GM18909 (cell line): Measurements from ENCODE around the gene BEST1.

Experiments
- ATAC-seq: cut with Tn5 transposase; IDR thresholded peaks from one replicate; pipeline ENCODE4 v1.9.1; 2021; ENCODE audit warnings: mild to moderate bottlenecking; ENCODE audit not compliant: unreplicated experiment, poor library complexity

The BEST1 gene

DNA sequence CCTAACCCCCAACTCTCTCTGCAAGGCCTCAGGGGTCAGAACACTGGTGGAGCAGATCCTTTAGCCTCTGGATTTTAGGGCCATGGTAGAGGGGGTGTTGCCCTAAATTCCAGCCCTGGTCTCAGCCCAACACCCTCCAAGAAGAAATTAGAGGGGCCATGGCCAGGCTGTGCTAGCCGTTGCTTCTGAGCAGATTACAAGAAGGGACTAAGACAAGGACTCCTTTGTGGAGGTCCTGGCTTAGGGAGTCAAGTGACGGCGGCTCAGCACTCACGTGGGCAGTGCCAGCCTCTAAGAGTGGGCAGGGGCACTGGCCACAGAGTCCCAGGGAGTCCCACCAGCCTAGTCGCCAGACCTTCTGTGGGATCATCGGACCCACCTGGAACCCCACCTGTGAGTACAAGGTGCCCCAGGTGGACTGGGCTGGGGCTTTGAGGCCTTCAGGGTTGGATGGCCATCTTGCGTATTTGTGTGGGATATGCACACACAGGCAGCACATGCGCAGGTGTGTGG lies at the start of gene BEST1:
BEST1 (plus strand) TSS at position 317 of the 513 bp plus-strand sequence. CDS start 1,456 bp downstream, outside the sequence.
- ATAC-seq, result no peak

DNA sequence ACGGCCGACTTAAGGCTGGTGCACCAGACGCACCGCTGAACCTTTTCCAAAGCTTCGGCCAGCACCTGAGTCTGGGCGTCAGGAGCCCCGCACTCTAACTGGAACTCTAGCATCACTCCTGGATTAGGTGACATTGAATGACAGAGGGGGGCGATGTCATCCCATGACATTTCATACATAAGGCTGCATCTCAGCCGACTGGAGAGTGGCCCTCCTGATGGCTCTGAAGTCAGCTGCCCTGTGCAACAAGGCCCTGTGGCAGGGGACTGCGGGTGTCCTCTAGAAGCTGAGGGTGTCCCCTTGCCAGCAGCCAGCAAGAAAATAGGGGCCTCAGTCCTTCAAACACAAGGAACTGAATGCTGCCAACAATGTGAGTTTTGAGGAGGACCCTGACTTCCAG lies 48.8 kb upstream of the BEST1 start:
- ATAC-seq, result no peak

DNA sequence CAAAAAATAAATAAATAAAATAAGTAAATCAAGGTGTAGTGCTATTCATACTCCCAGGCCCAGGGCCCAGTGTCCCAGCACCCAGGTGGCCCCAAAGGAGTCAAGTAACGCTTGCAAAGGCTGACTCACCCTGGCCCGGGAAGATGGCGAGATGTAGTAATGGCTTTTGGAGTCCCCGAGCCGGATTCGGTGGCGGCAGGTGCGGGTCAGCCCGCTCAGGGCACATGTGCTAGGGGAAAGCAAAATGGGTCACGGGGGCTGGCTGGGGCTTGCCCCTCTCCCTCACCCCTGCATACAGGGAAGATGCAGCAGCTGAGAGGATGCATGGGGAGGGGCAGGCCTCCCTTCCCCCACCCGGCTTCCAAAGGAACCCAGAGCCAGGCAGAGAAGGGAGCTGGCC lies 47.8 kb upstream of the BEST1 start:
- no peak for ATAC-seq

DNA sequence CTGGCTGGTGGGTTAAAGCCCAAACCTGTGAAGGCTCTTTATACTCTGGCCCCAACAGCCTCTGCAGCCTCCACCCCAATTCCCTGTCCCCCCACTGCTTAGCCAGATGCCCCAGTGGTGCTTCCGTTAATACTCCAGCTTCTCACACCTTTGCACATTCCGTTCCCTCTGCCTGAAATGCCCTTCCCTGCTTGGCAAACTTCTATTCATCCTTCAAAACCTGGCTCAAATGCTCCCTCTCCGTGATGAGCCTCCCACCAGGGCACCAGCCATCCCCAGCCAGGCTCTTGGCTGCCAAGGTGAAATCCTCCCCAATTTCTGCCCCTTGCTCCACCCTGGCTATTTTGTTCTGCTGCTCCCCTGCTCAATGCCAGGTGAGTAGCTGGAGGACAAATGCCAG lies 46.3 kb upstream of the BEST1 start:
- ATAC-seq, result no peak

DNA sequence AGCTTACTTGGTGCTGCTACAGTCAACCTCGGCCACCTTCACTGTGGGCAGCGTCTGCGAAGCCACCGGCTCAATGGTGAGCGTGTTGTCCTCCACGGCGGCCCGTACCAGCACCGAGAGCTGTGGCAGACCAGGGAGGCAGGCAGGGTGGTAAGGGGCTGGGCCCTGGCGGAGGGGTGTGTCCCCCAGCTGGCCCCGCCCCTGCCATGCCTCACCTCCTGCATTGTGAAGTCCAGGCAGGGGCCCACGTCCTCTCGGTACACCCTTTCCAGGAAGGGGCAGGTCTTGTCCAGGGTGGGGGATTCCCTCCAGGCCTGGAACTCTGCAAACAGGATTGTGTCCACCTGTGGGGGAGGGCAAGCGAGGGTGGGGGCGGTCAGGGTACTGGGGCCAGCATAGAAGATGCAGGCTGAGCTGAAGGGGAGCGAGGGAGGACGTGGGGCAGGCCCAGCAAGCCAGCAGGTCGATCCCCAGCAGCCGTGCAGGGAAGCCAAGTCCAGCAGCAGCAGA lies 45.6 kb upstream of the BEST1 start:
- ATAC-seq, result no peak

DNA sequence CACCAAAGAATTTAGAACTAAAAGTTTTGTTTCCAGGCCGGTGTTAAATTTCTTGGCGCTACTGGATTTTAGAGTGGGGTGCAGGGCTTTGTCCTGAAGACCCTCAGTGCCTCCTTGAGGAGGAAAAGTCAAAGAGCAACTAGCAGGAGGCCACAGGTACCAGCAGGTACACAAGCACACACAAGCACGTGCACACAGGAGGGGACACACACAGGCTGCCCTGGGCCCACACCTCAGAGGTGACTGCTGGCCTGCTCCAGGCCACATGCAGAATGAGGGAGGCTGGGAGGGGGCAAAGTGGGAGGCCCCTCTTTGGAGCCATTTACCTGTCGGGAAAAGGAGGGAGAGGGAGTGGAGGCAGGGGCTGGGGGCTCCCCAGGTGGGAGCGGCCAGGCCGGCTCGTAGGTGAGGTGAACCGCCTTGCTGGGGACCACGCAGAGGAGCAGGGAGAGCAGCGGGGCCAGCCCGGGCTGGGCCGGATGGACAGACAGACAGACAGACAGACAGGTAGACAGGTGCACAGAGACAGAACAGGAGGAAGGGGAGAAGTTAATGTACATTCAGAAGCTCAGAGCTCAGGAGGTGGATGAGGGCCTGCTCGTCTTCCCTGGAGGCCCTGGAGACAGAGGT lies 45.0 kb upstream of the BEST1 start:
- ATAC-seq, result no peak

DNA sequence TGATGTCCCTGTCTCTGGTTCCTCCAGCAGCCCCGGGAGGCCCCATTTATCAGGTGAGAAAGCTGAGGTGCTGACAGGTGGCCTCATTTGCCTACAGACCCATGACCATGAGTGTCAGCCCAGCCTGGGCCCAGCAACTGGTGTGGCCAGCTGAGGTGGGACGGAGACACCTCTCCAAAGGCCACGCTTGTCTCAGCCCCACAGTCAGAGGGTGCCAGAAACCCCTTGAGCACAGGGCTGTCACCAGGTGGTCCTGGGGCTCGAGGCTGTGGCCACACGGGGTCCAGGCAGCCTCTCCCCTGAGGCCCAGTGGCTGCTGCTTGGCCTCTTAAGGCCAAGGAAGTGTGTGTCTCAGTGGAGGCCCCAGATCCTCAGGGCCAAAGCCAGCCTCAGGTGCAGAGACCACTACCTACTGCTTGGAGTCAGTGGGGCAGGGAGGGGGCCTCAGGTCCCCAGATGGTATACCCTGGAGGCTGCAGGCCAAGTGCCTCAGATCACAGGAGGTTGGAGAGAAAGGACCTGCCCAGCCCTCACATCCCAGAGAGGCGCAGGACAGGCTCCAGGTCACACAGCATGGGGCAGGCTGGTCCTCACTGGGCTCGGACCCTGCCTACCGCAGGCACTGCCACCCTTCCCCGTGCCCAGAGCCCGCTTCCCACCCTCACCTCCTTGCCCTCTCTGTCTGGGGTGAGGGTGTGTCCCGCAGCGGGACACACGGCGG lies 44.2 kb upstream of the BEST1 start:
- ATAC-seq, result no peak

DNA sequence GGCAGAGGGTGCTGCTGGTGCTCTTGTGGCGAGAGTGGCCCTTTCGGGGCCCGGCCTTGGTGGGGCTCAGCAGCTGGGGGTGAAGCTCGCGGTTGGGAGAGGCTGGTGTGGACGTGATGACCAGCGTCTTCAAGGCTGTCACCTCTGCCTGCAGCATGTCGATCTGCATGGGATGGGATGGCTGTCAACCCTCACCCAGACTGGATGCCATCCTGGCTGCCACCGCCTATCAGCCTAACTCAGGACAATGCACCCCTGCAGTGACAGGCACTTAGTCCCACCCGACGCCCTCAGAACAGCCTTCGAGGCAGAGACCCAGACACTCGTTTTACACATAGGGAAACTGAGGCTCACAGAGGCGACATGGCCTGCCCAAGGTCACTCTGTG lies 43.6 kb upstream of the BEST1 start:
- ATAC-seq, result no peak

DNA sequence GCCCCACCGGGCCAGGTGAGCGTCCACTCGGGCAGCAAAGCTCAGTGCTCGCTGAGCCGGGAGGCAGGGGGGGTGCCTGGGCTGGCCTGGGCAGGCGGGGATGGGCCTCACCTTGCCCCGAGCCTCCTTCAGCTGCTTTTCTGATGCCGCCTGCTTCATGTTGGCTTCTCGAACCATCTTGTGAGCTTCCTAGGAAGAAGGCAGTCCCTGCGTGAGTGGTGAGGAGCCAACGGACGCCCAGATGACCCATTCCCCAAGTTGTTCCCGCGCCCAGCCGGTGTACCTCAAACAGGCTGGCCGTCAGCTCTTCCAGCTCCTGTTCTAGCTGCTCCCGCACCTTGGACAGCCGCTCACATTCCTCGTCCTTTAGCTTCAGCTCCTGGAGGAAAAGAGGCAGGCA lies 42.9 kb upstream of the BEST1 start:
- no peak for ATAC-seq

DNA sequence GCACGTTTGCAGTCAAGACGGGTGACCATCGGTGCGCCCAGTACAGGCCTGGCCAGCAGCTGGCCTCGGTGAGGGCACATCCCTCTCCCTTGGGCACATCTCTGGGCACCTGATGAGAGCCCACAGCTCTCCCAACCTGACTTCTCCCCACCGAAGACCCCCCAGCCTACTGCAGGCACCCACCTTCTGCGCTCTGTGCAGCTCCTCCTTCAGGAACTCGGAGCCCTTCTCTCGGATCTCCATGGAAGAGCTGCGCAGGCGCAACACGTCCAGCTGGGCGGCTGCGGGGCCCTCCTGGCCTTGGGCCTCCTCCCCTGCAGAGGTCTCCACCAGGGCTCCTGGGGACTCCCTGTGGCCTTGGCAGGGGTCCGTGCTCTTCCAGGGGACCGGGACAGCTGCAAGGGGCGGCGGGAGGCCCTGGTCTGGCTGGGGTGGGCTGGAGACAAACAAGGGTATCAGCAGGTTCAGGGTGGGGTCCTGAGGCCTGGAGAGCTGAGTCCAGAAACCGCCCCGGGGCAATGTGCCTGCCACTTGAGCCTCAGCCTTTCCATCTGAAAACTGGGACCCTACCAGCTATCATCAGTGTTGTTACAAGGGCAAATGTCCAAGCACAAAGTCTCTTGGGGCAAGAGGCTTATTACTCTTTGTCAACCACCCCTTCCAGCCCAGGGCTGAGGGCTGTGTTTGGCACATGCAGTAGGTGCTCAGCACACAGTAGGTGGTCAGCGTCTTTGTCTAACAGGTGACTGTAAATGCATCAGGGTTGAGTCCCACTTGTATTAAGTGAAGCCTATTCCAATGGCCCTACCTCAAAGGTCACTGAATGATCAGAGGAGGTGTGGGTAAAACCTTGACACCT lies 42.1 kb upstream of the BEST1 start:
- ATAC-seq, result no peak

DNA sequence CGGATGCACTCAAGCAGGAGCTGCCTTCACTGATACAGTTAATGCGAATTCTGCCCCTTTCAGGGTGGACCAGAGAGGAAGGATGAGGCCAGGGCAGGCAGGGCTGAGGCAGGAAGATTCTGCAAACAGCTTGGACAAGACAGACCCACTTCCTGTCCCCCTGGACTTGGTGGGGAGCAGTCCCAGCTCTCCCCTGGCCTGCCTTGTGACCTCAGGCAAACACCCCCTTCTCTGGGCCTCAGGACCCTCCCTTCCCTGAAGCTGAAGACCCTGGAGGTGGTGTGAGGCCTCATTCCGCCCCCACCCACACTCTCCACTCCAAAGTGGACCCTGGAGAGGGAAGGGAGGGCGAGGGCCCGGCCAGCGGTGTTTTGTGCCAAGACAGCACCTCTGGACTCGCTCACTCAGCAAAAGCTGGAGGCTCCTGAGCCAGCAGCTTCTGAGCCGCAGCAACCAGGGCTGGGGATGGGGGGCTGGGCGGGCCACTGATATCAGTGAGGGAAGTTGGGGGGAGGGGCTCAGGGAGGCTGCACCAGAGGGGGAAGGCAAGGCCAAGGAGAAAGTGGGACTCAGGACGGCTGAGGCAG lies 41.3 kb upstream of the BEST1 start:
- no peak for ATAC-seq

DNA sequence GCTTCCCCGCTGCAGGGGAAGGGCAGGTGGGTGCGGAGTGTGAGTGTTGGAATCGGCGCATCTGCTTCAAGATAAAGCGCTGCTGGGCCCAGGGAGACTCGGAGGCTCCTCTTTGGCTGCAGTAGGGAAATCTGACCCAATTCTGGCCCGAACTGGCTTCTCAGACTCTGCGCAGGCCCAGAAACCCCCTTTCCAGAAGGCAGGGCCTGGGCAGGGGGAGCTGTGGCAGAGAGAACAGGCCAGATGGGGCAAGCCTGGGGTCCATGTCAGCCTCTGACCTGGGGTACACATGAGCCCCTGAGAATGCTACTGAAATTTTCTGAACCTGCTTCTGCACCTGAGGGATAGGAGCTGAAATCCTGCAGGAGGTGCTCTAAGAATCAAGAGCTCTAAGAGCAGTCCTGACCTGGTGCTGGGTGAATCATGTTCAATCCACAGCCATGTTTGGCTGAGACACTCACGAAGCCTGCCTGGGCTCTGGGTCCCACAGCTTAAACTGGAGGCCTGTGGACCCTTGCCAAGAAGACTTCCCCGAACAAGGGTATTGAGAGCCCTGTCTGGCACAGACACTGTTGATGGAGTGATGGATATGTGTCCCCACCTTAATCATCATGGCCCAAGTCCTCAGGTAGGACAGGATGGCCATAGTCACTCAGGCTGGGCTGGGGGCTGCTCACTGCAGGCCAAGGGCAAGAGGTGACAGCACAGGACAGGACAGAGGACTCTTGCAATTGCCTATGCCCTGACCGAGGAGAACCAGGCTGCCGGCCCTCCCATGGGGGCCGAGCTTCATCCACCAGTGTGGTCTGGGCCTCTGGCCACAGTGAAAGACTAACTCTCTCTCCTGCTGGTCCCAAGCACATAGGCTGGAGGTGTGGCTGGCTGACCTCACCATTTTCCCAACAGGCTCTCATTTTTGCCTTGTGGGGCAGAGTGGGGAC lies 39.7 kb upstream of the BEST1 start:
- no peak for ATAC-seq

DNA sequence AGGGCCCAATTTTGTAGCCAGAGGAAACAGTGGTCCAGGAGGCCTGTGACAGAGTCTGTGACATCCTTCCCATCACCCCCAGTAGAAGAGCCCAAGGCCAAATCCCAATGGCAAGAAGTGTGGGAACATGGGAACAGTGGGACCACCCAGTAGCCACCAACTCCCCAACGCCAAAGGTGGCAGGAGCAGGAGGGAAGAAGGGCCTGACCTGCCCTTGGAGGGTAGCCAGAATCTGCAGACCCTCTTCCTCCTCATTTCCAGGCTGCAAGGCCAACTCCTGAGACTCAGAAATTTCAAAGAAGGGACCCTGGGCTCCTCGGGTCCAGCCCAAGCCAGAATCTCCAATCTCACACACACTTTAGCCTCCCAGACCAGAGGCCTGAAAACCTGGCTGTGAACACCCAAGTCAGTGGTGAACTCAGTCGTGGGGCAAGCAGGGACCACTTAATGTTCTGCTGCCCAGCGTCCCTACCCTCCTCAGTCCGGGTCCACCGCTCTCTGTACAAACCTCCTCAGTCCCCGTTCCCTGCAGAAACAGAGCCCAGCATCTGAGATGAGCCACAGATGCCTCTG lies 38.9 kb upstream of the BEST1 start:
- no peak for ATAC-seq

DNA sequence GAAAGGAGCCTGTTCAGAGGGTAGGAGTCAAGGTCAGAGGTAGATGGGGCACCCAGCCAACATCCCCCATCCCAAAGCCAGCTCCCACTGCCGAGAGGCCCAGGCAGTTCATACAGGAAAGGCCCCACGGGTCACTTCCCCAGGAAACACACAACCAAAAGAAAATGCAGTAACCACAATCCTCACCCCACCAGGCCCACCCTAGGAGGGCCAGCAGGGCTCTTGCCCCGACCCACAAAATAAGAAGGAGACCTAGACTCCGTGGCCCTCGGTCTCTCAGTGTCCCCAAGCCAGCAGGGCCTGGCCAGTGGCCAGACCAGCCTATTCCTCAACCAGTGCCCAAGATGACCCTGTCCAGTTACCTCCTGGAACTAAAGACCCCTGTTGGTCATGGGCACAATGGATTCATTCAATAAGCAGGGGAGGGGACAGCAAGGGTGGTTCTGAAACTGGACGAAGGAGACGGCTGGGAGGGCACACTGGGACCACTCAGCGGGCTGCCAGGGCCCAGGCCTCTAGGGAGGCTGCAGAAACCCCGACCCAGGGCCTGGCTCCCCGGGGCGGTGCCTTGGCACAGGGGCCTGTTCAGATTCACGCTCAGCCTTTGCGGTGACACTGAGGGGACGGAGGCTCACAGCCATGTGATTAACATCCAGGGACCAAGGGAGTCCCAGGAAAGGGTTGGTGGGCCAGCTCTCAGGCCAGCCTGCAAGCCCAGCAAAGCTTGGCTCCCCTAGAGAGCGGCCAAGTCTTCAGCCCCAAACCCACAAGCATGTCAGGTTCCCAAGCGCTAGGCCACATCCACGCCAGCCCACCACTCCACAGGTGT lies 38.2 kb upstream of the BEST1 start:
- no peak for ATAC-seq

DNA sequence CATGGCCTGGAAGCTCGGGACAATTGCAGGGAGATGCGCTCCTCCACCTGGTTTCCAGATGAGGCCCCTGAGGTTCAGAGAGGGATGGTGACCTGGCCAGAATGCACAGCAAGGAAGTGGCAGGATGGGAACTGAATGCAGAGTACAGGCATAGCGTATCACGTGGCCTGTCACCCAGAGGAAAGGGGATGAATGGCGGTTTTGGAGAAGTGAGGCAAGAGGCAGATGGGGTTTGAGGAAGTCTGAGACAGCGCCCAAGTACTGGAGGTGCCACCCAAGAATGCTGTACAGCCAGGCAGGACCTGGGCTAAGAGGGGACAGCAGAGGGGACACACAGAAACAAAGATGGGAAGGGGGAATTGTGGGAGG lies 37.6 kb upstream of the BEST1 start:
- no peak for ATAC-seq

DNA sequence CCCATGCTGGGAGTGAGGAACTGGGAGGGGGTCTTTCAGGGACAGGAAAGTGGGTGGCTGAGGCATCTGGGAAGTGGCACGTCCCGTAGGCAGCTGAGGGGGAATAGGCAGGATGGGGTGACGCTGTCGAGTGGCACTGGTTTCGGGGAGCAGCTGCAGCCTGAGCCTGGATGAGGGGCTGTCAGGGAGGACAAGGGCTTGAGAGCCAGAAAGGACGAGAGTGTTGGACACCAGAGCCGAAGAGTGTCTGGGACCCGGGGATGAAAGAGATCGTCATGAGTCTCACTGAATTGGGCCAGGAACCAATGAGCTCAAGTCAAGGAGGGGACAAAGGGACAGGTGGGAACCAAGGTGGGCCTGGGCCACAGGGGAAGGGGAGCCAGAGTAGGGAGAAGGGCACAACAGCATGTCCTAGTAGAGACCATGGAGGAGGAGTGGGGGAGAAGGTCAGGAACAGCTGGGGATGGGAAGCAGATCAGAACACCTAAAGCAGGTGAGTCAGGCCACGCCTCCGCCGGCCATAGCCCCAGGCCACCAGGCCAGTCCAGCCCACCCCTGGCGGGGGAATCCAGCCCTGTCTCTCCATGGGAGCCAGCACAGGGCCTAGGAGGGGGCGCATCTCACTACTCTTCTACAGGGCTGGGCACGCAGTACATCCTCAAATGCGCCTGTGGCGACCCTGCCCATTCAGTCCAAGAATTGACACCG lies 37.0 kb upstream of the BEST1 start:
- ATAC-seq, result no peak

DNA sequence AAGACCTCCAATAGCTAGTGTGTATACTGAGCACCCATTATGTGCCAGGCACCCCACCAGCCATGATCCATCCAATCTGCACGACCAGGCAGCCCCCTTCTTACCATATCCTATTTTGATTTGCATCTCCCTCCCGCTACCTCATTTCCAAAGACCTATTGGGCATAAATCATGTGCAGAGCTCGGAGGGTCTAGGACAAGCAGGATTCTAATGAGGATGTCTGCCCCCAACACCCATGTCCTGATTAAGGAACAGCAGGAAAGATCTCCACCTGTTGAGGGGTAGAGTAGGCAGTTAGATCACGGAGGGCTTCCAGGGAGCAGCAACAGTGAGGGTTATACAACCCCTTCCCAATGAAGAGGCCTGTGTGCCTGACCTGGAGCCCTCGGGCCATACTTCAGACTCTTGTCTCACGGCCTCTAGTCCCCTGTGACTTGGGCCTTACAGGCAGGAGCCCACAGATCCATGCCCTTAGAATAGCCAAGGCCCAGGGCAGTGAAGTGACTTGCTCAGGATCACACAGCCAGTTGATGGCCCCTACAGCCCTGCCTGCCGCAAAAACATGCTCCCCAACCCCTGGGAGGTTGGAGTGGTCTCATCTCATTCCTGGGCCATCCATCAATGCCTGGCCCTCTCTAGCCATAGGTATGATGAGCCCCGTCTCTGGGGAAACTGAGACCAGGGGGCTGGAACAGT lies 36.3 kb upstream of the BEST1 start:
- ATAC-seq, result no peak
